IMR-90 (cell line): ENCODE results near the gene FAM76B. TPM values are rescaled to one million over a fixed set of nuclear protein-coding genes. Genes with fewer than 3 reads are reported as not detected.

Experiments used
- ATAC-seq: fragments of 200-7000 bp; cut with Tn5 transposase; 2 replicates; pipeline ENCODE4 v1.9.1; 2020; ENCODE audit warnings: low read depth, mild to moderate bottlenecking, moderate library complexity
- BruUV-seq: library from RNA; stranded (reverse); fragments of 400-500 nt; replicated peaks from 2 replicates; lab custom pipeline; 2021; lab: Mats Ljungman, UMichigan
- CTCF ChIA-PET: fragments of 300-600 bp; formaldehyde crosslinking; extraction: SDS; loops from one replicate; lab custom pipeline; 2021; ENCODE audit warnings: antibody characterized with exemption; lab: Yijun Ruan, JAX
- POLR2A ChIA-PET: fragments of 300-600 bp; sonication (Branson Sonifier 250); formaldehyde crosslinking; loops from one replicate; lab custom pipeline; 2022; ENCODE audit warnings: antibody characterized with exemption; ENCODE audit not compliant: unreplicated experiment; lab: Charles Lee
- DNase-seq: peaks from one replicate; pipeline ENCODE4 v3.0.0; 2013
- H2AFZ ChIP-seq: replicated peaks from 2 replicates; pipeline ENCODE3; 2013; ENCODE audit warnings: low read length, mild to moderate bottlenecking; ENCODE audit not compliant: poor library complexity
- H2AK5ac ChIP-seq: 2 replicates; pipeline ENCODE4 v1.6.1; 2013; ENCODE audit warnings: low read depth, low read length, inconsistent platforms
- H2AK9ac ChIP-seq: replicated peaks from 2 replicates; pipeline ENCODE3; 2013; ENCODE audit warnings: mild to moderate bottlenecking, low read depth, low read length, moderate library complexity; ENCODE audit not compliant: poor library complexity
- H2BK120ac ChIP-seq: 2 replicates; pipeline ENCODE4 v1.6.1; 2013; ENCODE audit warnings: low read depth, low read length, inconsistent platforms
- H2BK15ac ChIP-seq: 3 replicates; pipeline ENCODE4 v1.6.1; 2013; ENCODE audit warnings: low read depth, low read length, inconsistent platforms
- H2BK20ac ChIP-seq: 2 replicates; pipeline ENCODE4 v1.6.1; 2013; ENCODE audit warnings: low read depth, mild to moderate bottlenecking, inconsistent platforms, low read length, moderate library complexity
- H2BK5ac ChIP-seq: 2 replicates; pipeline ENCODE4 v1.6.1; 2013; ENCODE audit warnings: mild to moderate bottlenecking, low read depth, low read length, inconsistent platforms; ENCODE audit not compliant: poor library complexity, severe bottlenecking
- H3K14ac ChIP-seq: replicated peaks from 2 replicates; pipeline ENCODE4 v1.6.1; 2013; ENCODE audit warnings: low read depth, low read length, inconsistent platforms
- H3K18ac ChIP-seq: 2 replicates; pipeline ENCODE4 v1.6.1; 2013; ENCODE audit warnings: low read depth, low read length, control low read depth
- H3K23ac ChIP-seq: 2 replicates; pipeline ENCODE4 v1.6.1; 2013; ENCODE audit warnings: low read depth, low read length, inconsistent platforms
- H3K27ac ChIP-seq: 2 replicates; pipeline ENCODE4 v1.5.1; 2013; ENCODE audit warnings: mild to moderate bottlenecking, control low read depth, low read length; ENCODE audit not compliant: insufficient read depth
- H3K27me3 ChIP-seq: 2 replicates; pipeline ENCODE4 v1.6.1; 2013; ENCODE audit warnings: low read length; ENCODE audit not compliant: control insufficient read depth, insufficient read depth
- H3K36me3 ChIP-seq: 2 replicates; pipeline ENCODE4 v1.6.1; 2013; ENCODE audit warnings: low read length, mixed read lengths; ENCODE audit not compliant: control insufficient read depth, insufficient read depth
- H3K4ac ChIP-seq: 2 replicates; pipeline ENCODE4 v1.6.1; 2013; ENCODE audit warnings: low read depth, low read length, inconsistent platforms
- H3K4me1 ChIP-seq: 2 replicates; pipeline ENCODE4 v1.6.1; 2013; ENCODE audit warnings: low read length, mixed read lengths; ENCODE audit not compliant: control insufficient read depth, insufficient read depth
- H3K4me2 ChIP-seq: 2 replicates; pipeline ENCODE4 v1.6.1; 2013; ENCODE audit warnings: low read depth, mild to moderate bottlenecking, control low read depth, low read length, moderate library complexity
- H3K4me3 ChIP-seq: 2 replicates; pipeline ENCODE4 v1.5.1; 2013; ENCODE audit warnings: low read depth, mild to moderate bottlenecking, control low read depth, low read length, moderate library complexity; ENCODE audit not compliant: insufficient read depth
- H3K56ac ChIP-seq: 2 replicates; pipeline ENCODE4 v1.6.1; 2013; ENCODE audit warnings: low read length, inconsistent platforms; ENCODE audit not compliant: insufficient read depth; ENCODE audit errors: extremely low read depth
- H3K79me1 ChIP-seq, 2 experiments: 2 replicates each; pipeline ENCODE4 v1.6.1; 2013; ENCODE audit warnings: low read length in 2 of 2, inconsistent platforms in 1 of 2, low read depth in 1 of 2
- H3K9ac ChIP-seq: 2 replicates; pipeline ENCODE4 v1.6.1; 2013; ENCODE audit warnings: low read depth, low read length, control low read depth
- H3K9me1 ChIP-seq: 2 replicates; pipeline ENCODE4 v1.6.1; 2013; ENCODE audit warnings: low read length, inconsistent platforms; ENCODE audit not compliant: insufficient read depth
- H3K9me3 ChIP-seq: 2 replicates; pipeline ENCODE4 v1.6.1; 2013; ENCODE audit warnings: low read length; ENCODE audit not compliant: control insufficient read depth, insufficient read depth
- H4K20me1 ChIP-seq: 2 replicates; pipeline ENCODE4 v1.6.1; 2013; ENCODE audit warnings: low read length, inconsistent platforms; ENCODE audit not compliant: insufficient read depth
- H4K5ac ChIP-seq: 2 replicates; pipeline ENCODE4 v1.6.1; 2013; ENCODE audit warnings: mild to moderate bottlenecking, low read depth, low read length, control low read depth
- H4K8ac ChIP-seq, 2 experiments: 2 replicates each; pipeline ENCODE4 v1.6.1; 2013; ENCODE audit warnings: low read depth in 2 of 2, low read length in 2 of 2, control low read depth in 1 of 2, inconsistent platforms in 1 of 2
- H4K91ac ChIP-seq: 2 replicates; pipeline ENCODE4 v1.6.1; 2013; ENCODE audit warnings: low read depth, low read length, inconsistent platforms; ENCODE audit not compliant: insufficient read depth
- BHLHE40 ChIP-seq: fragments of 150-350 bp; IDR thresholded peaks from 2 replicates; pipeline ENCODE4 v1.6.1; 2016; ENCODE audit warnings: mild to moderate bottlenecking, low read depth, low read length
- CEBPB ChIP-seq: IDR thresholded peaks from 2 replicates; pipeline ENCODE4 v1.6.1; 2012; ENCODE audit warnings: low read depth, low read length, improper control_type of control experiment
- CHD1 ChIP-seq: IDR thresholded peaks from 2 replicates; pipeline ENCODE4 v1.6.1; 2012; ENCODE audit warnings: low read depth, low read length, improper control_type of control experiment
- ELK1 ChIP-seq: fragments of 150-350 bp; IDR thresholded peaks from 2 replicates; pipeline ENCODE4 v1.6.1; 2016; ENCODE audit warnings: low read depth, mild to moderate bottlenecking, low read length, moderate library complexity, borderline replicate concordance
- FOS ChIP-seq: fragments of 150-350 bp; IDR thresholded peaks from 2 replicates; pipeline ENCODE4 v1.6.1; 2016; ENCODE audit warnings: low read depth, low read length
- MAFK ChIP-seq: IDR thresholded peaks from 2 replicates; pipeline ENCODE4 v1.6.1; 2012; ENCODE audit warnings: low read depth, low read length, improper control_type of control experiment
- MAZ ChIP-seq: IDR thresholded peaks from 2 replicates; pipeline ENCODE4 v1.6.1; 2012; ENCODE audit warnings: low read depth, mild to moderate bottlenecking, low read length, improper control_type of control experiment, moderate library complexity, borderline replicate concordance
- MXI1 ChIP-seq: IDR thresholded peaks from 2 replicates; pipeline ENCODE4 v1.6.1; 2012; ENCODE audit warnings: low read depth, mild to moderate bottlenecking, low read length, moderate library complexity, borderline replicate concordance
- NFE2L2 ChIP-seq: fragments of 150-350 bp; IDR thresholded peaks from 2 replicates; pipeline ENCODE4 v1.6.1; 2016; ENCODE audit warnings: low read depth, mild to moderate bottlenecking, low read length
- POLR2A ChIP-seq: IDR thresholded peaks from 2 replicates; pipeline ENCODE4 v1.6.1; 2012; ENCODE audit warnings: mild to moderate bottlenecking, low read depth, low read length
- RAD21 ChIP-seq: IDR thresholded peaks from 2 replicates; pipeline ENCODE4 v1.6.1; 2012; ENCODE audit warnings: low read length, improper control_type of control experiment
- RCOR1 ChIP-seq: IDR thresholded peaks from 2 replicates; pipeline ENCODE4 v1.6.1; 2012; ENCODE audit warnings: mild to moderate bottlenecking, low read length, improper control_type of control experiment; ENCODE audit not compliant: insufficient replicate concordance
- RFX5 ChIP-seq: IDR thresholded peaks from 2 replicates; pipeline ENCODE4 v1.8.0; 2012; ENCODE audit warnings: low read depth, mild to moderate bottlenecking, low read length, moderate library complexity
- SMC3 ChIP-seq: fragments of 150-350 bp; IDR thresholded peaks from 2 replicates; pipeline ENCODE4 v1.6.1; 2016; ENCODE audit warnings: low read depth, mild to moderate bottlenecking, antibody characterized with exemption, low read length, moderate library complexity
- WGBS, 2 experiments: methylation state at CpG; one replicate each; pipeline versions ENCODE4 v1.1.5 to v1.1.7; 2013; ENCODE audit warnings: missing lambda C conversion rate in 2 of 2; ENCODE audit not compliant: insufficient read length in 1 of 2; ENCODE audit errors: extremely low coverage in 2 of 2; 5-methylcytosine and 5-hydroxymethylcytosine counted together
- dilution Hi-C: fragments of 300-500 bp; cut with HindIII; formaldehyde crosslinking; loops from one replicate; pipeline ENCODE4 v1.14.3; 2018; ENCODE audit warnings: low sequenced_read_pairs; ENCODE audit not compliant: unreplicated experiment
- in situ Hi-C: fragments of 300-500 bp; cut with MboI; formaldehyde crosslinking; loops from 3 replicates; pipeline ENCODE4 v1.14.3; 2019; ENCODE audit warnings: low sequenced_read_pairs, inconsistent platforms, mixed read lengths
- intact Hi-C: fragments of 100-400 bp; cut with micrococcal nuclease; formaldehyde crosslinking; loops from 2 replicates; pipeline ENCODE4 v1.10.0; 2022
- polyA plus RNA-seq, 3 experiments: library from polyadenylated mRNA; depleted of rRNA; stranded (reverse); fragments of >200 nt; gene quantifications; 2 replicates each; pipeline ENCODE4 v1.2.3, GENCODE V29; 2012; ENCODE audit warnings: low replicate concordance in 1 of 3
- total RNA-seq: library from RNA; depleted of rRNA; stranded (reverse); fragments of >200 nt; gene quantifications from 2 replicates; pipeline ENCODE4 v1.2.3, GENCODE V29; 2012
- TF ChIP-seq, protein P1 (sequence below): fragments of 150-350 bp; IDR thresholded peaks from 2 replicates; pipeline ENCODE4 v1.6.1; 2017; ENCODE audit warnings: mild to moderate bottlenecking, antibody characterized with exemption, low read length, low read depth
- TF ChIP-seq, protein P2 (sequence below): conservative IDR thresholded peaks from 2 replicates; pipeline ENCODE4 v1.5.1; 2012; ENCODE audit warnings: mild to moderate bottlenecking, low read depth, low read length, improper control_type of control experiment

Gene FAM76B
- total and polyA plus RNA-seq, 2 of the 4 experiments (the other 2 are of a cell fraction): 12.7 to 14.3 TPM

- no peak for TF ChIP-seq NFE2L2
- TF ChIP-seq, protein P1, sequence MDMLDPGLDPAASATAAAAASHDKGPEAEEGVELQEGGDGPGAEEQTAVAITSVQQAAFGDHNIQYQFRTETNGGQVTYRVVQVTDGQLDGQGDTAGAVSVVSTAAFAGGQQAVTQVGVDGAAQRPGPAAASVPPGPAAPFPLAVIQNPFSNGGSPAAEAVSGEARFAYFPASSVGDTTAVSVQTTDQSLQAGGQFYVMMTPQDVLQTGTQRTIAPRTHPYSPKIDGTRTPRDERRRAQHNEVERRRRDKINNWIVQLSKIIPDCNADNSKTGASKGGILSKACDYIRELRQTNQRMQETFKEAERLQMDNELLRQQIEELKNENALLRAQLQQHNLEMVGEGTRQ: no peak
- TF ChIP-seq, protein P2, sequence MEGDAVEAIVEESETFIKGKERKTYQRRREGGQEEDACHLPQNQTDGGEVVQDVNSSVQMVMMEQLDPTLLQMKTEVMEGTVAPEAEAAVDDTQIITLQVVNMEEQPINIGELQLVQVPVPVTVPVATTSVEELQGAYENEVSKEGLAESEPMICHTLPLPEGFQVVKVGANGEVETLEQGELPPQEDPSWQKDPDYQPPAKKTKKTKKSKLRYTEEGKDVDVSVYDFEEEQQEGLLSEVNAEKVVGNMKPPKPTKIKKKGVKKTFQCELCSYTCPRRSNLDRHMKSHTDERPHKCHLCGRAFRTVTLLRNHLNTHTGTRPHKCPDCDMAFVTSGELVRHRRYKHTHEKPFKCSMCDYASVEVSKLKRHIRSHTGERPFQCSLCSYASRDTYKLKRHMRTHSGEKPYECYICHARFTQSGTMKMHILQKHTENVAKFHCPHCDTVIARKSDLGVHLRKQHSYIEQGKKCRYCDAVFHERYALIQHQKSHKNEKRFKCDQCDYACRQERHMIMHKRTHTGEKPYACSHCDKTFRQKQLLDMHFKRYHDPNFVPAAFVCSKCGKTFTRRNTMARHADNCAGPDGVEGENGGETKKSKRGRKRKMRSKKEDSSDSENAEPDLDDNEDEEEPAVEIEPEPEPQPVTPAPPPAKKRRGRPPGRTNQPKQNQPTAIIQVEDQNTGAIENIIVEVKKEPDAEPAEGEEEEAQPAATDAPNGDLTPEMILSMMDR: no peak
- TF ChIP-seq POLR2A: no peak
- TF ChIP-seq MAZ: no peak
- TF ChIP-seq ELK1: no peak
- no peak for TF ChIP-seq CHD1
- TF ChIP-seq SMC3: no peak
- TF ChIP-seq RFX5: no peak
- no peak for TF ChIP-seq RCOR1
- TF ChIP-seq MXI1: no peak
- TF ChIP-seq FOS: no peak
- TF ChIP-seq MAFK: no peak
- TF ChIP-seq RAD21: no peak
- no peak for TF ChIP-seq CEBPB
- no peak for TF ChIP-seq BHLHE40
Measured at GRCh38 chr11:95750101-95750500, 39.5 kb downstream of the FAM76B start.

More at GRCh38 chr11:95750101-95750500, 39.5 kb downstream of the FAM76B start:
- Histone ChIP-seq H3K4ac (no peak overlapping the region), H3K14ac (no peak overlapping the region), H2AK5ac (no peak overlapping the region), H3K36me3 (no peaks in the 10 kb centered on the region), H2AFZ (no peak overlapping the region), H4K20me1 (no peaks in the 10 kb centered on the region), H3K79me1 (no peaks in the 10 kb centered on the region), H3K56ac (no peak overlapping the region), H3K27me3 (peaks cover 15% of the 10 kb centered on the region), H3K9me1 (no peaks in the 10 kb centered on the region), H3K18ac (no peak overlapping the region), H3K4me3 (no peak overlapping the region), H4K8ac (no peak overlapping the region), H3K4me2 (no peak overlapping the region), H4K91ac (no peak overlapping the region), H2AK9ac (no peak overlapping the region), H3K9ac (no peak overlapping the region), H3K4me1 (no peaks in the 10 kb centered on the region), H3K23ac (no peak overlapping the region), H2BK20ac (no peak overlapping the region), H2BK15ac (no peak overlapping the region), H2BK120ac (no peak overlapping the region), H3K27ac (no peak overlapping the region), H2BK5ac (no peak overlapping the region), H4K5ac (no peak overlapping the region), H3K9me3 (no peaks in the 10 kb centered on the region)
- no CpG with 5 or more reads among the region's 1 CpG for WGBS, 2 experiments
- intact Hi-C loops (no loop called here), in situ Hi-C loops (loop anchor here (25.0 kb wide), 1 partner anchor 1138 kb away; no protein-coding TSS in a partner anchor), dilution Hi-C loops (no loop called here)
- ChIA-PET CTCF (no interaction called here), POLR2A (no interaction called here)
- ATAC-seq (no peak), DNase-seq (no peak)
- no TSS peak for BruUV-seq
